Activated naive CD4-positive, alpha-beta T cell treated with anti-CD3 and anti-CD28 coated beads, Interleukin-2, amount 10 ng/mL, durations not matched to agents 7 days and 5 days (primary cell): ENCODE data around the gene POLE3.
"Not testable (repeated sequence)": the region's sequence is repeated elsewhere in the genome, so short reads cannot be mapped to it uniquely, and the experiment has no call there.

Experiments
- CTCF ChIA-PET: fragments of 350-600 bp; sonication (Branson Sonifier 250); formaldehyde crosslinking; loops from one replicate; lab custom pipeline; 2021; ENCODE audit warnings: antibody characterized with exemption; lab: Charles Lee
- DNase-seq: peaks from one replicate; pipeline ENCODE4 v3.0.0-alpha.2; 2020
- H3K27ac Mint-ChIP-seq: one replicate; pipeline ENCODE4 v1.8.0; 2021; ENCODE audit warnings: mild to moderate bottlenecking, moderate library complexity, mixed read lengths
- H3K27me3 Mint-ChIP-seq: one replicate; pipeline ENCODE4 v1.8.0; 2021; ENCODE audit warnings: mild to moderate bottlenecking, mixed read lengths
- H3K36me3 Mint-ChIP-seq: one replicate; pipeline ENCODE4 v1.8.0; 2021; ENCODE audit warnings: mixed read lengths
- H3K4me1 Mint-ChIP-seq: one replicate; pipeline ENCODE4 v1.8.0; 2021; ENCODE audit warnings: mixed read lengths
- H3K4me3 Mint-ChIP-seq: one replicate; pipeline ENCODE4 v1.8.0; 2021; ENCODE audit warnings: mild to moderate bottlenecking, moderate library complexity, mixed read lengths
- H3K9me3 Mint-ChIP-seq: one replicate; pipeline ENCODE4 v1.8.0; 2021; ENCODE audit warnings: mixed read lengths

POLE3 gene

DNA sequence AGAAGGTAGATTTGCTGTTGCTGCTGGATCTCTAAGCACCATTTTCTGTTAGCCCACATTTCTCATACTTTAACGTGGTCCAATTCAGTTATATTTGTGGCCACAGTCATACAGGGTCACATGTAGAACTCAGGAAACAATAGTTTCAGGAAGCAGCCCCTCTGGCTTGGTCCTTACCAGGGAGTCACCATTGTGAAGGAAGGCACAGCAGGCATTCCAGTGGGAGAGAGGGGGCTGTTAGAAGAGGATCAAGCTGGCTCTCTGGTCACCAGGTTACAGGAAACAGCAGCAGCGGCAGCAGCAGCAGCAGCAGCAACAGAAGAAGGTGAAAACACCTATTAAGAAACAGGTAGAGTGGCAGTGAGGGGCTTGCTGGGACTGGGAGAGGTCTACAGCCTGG is 14.6 kb upstream of the POLE3 start:
- H3K9me3 Mint-ChIP-seq, result no peaks in the 10 kb centered on the region
- peaks cover 30% of the 10 kb centered on the region for H3K27me3 Mint-ChIP-seq
- CTCF ChIA-PET, result no interaction called here
- H3K27ac Mint-ChIP-seq, result no peak overlapping the region
- H3K36me3 Mint-ChIP-seq, result no peaks in the 10 kb centered on the region
- DNase-seq, result no peak
- H3K4me3 Mint-ChIP-seq, result no peak overlapping the region
- no peaks in the 10 kb centered on the region for H3K4me1 Mint-ChIP-seq

DNA sequence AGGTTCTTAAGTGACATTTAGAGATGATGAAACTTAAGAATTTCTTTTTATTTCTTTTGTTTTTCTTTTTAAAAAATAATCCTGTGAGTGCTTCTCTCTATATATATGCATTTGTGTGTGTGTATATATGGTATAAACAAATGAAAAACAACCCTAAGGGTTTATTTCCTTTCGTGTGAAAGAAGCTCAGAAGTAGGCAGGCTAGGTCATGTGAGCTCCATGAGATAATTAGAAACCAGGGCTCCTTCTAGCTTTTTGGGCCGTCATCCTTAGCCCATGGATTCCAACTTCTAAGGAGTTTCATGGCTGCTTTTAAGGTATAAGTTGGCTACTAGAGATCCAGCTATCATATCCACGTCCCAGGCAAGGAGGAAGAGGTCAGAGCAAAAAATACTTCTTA is 11.3 kb upstream of the POLE3 start:
- no peak for DNase-seq
- Mint-ChIP-seq H3K36me3 (no peaks in the 10 kb centered on the region), H3K4me3 (no peak overlapping the region), H3K9me3 (no peaks in the 10 kb centered on the region), H3K27me3 (peaks cover 30% of the 10 kb centered on the region), H3K27ac (no peak overlapping the region), H3K4me1 (no peaks in the 10 kb centered on the region)
- CTCF ChIA-PET, result interaction anchor here (1.1 kb wide), 1 partner anchor 237 kb away, joined by 4 read pairs; no protein-coding TSS in a partner anchor

DNA sequence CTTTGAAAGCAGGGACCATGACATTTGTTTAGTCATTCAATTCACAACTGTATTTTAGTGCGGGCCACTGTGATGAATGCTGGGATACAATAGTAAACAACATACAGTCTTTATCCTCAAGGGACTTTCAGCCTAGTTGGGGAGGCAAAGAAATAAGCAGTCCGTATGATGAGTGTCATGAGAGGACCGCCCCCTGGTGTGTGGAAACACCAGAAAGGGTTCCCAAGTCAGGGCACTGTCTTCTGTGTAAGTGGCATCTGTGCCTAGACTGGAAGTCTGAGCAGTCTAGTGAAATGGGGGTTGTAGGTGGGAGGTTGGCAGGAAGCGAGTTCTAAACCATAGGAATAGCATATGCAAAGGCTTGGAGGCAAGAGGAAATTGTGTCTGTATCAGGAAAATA is 6.9 kb upstream of the POLE3 start:
- CTCF ChIA-PET, result no interaction called here
- Mint-ChIP-seq H3K27ac (no peak overlapping the region), H3K4me1 (no peaks in the 10 kb centered on the region), H3K36me3 (no peaks in the 10 kb centered on the region), H3K4me3 (no peak overlapping the region), H3K27me3 (no peaks in the 10 kb centered on the region), H3K9me3 (no peaks in the 10 kb centered on the region)
- DNase-seq, result no peak

DNA sequence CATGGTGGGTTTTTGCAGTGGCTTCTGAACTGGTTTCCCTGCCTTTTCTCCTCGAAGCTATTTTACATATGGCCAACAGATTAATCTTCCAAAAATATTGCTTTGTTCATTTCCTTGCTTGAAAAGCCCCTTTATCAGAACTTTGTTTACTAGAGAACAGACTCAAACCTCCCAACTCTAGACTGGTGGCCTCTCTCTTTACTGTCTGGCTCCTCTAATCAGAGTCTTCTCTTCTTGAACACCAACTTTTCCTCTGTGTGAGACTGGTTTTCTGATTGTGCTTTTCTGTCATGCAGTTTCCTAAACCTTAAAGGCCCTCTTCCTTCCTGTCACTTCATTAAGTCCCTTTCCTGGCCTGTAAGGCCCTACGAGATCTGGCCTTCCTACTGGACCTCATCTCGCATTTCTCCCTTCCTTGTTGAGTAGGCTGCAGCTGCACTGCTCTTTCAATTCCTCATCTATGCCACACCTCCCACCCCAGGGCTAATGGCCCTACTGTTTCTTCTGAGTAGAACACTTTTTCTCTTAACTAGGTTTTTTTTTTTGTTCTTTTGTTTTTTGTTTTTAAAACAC is 5.8 kb upstream of the POLE3 start:
- CTCF ChIA-PET, result interaction anchor here (1.0 kb wide), 1 partner anchor 107 kb away, joined by 3 read pairs; no protein-coding TSS in a partner anchor
- Mint-ChIP-seq H3K27ac (no peak overlapping the region), H3K9me3 (no peaks in the 10 kb centered on the region), H3K4me1 (peaks cover 5% of the 10 kb centered on the region), H3K4me3 (no peak overlapping the region), H3K36me3 (no peaks in the 10 kb centered on the region), H3K27me3 (no peaks in the 10 kb centered on the region)
- DNase-seq, result no peak

DNA sequence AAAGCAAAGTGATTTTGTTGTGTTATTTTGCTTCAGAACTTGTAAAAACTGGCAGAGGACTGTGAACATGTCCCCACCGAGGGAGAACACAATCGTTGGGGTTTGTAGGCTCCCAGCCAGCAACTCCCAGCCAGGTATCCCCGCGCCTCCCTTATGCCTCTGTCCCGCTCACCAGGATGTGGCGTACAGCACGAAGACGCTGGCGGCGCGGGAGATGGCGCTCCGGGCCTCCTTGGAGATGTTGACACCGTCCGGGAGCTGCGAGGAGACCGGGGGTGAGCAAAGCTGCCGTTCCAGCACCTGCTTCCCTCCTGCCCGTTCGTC is 630 bp downstream of the POLE3 start:
- Mint-ChIP-seq H3K27ac (peak overlapping the region; percentile 99), H3K36me3 (peaks cover 33% of the 10 kb centered on the region), H3K4me1 (peaks cover 39% of the 10 kb centered on the region), H3K27me3 (no peaks in the 10 kb centered on the region), H3K4me3 (peak overlapping the region; percentile 91), H3K9me3 (no peaks in the 10 kb centered on the region)
- DNase-seq, result no peak
- CTCF ChIA-PET, result interaction anchor here (0.8 to 2.8 kb wide), 8 partner anchors 9 to 180 kb away, joined by 3 to 13 read pairs (median 6); partner anchors contain the start of genes ALAD, CDC26 and PRPF4

DNA sequence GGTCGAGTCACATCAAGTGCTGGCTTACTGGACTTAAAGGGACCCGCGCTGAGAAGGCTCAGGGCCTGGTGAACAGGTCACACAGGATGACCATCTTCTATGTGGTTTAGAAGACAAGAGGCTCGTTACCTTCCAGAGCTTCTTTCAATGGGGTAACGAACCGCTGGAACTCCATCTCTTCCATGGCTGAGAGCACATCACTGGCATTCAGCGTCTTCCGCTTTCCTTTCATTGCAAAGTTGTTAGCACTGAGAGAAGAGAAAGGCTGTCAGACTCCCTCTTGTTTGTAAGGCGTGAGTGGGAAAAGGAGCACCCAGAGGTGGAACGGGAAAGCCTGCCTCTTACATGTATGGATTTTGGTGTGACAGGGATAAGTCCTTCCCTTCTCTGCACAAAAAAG is 994 bp downstream of the POLE3 start:
- Mint-ChIP-seq H3K4me1 (peaks cover 39% of the 10 kb centered on the region), H3K36me3 (peaks cover 33% of the 10 kb centered on the region), H3K9me3 (no peaks in the 10 kb centered on the region), H3K4me3 (peak overlapping the region; percentile 91), H3K27ac (peak overlapping the region; percentile 99), H3K27me3 (no peaks in the 10 kb centered on the region)
- CTCF ChIA-PET, result interaction anchor here (0.9 to 3.6 kb wide), 8 partner anchors 8 to 179 kb away, joined by 3 to 43 read pairs (median 10); partner anchors contain the start of genes ALAD, CDC26 and PRPF4
- DNase-seq, result no peak

DNA sequence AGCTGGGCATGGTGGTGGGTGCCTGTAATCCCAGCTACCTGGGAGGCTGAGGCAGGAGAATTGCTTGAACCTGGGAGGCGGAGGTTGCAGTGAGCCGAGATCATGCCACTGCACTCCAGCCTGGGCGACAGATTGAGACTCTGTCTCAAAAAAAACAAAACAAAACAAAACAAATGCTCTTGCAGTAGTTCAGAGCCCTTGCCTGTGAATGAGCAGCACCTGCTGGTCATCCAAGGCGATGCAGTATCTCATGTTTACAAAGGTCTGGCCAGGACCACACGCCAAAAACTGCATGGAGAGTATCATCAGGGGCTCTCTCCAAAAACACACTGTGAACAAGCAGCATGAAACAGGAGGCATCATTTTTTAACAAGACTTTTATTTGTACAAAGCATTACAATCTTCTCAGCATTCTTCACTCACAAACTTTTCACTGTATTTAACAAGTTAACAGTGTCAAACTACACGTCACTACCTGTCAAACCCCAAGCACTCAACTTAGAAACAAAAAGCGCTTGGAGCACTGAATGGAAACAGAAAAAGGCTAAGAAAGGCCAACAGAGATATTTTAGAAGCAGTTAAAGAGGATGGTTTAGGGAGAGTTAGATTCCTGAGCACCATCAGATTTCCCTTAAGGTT is 3.5 kb downstream of the POLE3 start:
- H3K27me3 Mint-ChIP-seq, H3K9me3 Mint-ChIP-seq: not testable (repeated sequence)
- CTCF ChIA-PET, result interaction anchor here (0.8 to 9.4 kb wide), 4 partner anchors 97 to 249 kb away, joined by 3 to 71 read pairs (median 28); partner anchors contain the start of genes CDC26 and PRPF4
- Mint-ChIP-seq H3K36me3 (peaks cover 33% of the 10 kb centered on the region), H3K4me3 (peak overlapping the region; percentile 16), H3K4me1 (peaks cover 39% of the 10 kb centered on the region), H3K27ac (peak overlapping the region; percentile 83)
- peak; percentile 79 for DNase-seq

DNA sequence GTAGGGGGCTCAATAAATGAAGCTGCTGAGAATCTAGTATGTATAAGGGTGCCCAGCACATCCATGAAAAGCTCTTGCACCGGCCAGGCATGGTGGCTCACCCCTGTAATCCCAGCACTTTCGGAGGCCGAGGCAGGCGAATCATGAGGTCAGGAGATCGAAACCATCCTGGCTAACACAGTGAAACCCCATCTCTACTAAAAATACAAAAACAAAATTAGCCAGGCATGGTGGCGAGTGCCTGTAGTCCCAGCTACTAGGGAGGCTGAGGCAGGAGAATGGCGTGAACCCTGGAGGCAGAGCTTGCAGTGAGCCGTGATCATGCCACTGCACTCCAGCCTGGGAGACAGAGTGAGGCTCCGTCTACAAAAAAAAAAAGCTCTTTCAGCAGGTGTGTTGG is 4.1 kb downstream of the POLE3 start:
- Mint-ChIP-seq H3K36me3 (peaks cover 33% of the 10 kb centered on the region), H3K27ac (peak overlapping the region; percentile 37), H3K4me1 (peaks cover 40% of the 10 kb centered on the region)
- CTCF ChIA-PET, result interaction anchor here (0.8 to 9.4 kb wide), 6 partner anchors 45 to 250 kb away, joined by 3 to 71 read pairs (median 9); partner anchors contain the start of genes CDC26 and PRPF4
- DNase-seq, H3K27me3 Mint-ChIP-seq, H3K4me3 Mint-ChIP-seq, H3K9me3 Mint-ChIP-seq: not testable (repeated sequence)

DNA sequence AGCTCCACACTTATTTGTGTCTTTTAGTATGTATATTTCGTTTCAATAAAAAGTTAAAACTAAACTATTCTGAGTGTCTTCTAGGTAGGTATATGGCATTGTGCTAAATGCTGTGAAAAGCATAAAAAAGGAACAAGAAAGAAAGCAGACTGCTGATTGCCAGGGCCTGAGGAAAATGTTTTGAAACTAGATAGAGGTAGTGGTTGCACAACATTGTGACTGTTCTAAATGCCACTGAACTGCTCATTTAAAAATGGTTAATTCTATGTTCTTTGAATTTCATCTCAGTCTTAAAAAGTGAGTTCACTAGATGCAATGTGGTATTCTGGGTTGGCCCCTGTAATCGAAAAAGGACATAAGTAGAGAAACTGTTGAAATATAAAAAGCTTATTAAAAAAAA is 6.8 kb downstream of the POLE3 start:
- no peak overlapping the region for H3K27ac Mint-ChIP-seq
- H3K4me1 Mint-ChIP-seq, result peaks cover 45% of the 10 kb centered on the region
- H3K27me3 Mint-ChIP-seq, result peaks cover 3% of the 10 kb centered on the region
- CTCF ChIA-PET, result interaction anchor here (0.6 to 9.4 kb wide), 10 partner anchors 17 to 252 kb away, joined by 3 to 71 read pairs (median 3); no protein-coding TSS in a partner anchor
- H3K36me3 Mint-ChIP-seq, result peaks cover 17% of the 10 kb centered on the region
- DNase-seq, result no peak
- no peak overlapping the region for H3K4me3 Mint-ChIP-seq
- no peaks in the 10 kb centered on the region for H3K9me3 Mint-ChIP-seq

DNA sequence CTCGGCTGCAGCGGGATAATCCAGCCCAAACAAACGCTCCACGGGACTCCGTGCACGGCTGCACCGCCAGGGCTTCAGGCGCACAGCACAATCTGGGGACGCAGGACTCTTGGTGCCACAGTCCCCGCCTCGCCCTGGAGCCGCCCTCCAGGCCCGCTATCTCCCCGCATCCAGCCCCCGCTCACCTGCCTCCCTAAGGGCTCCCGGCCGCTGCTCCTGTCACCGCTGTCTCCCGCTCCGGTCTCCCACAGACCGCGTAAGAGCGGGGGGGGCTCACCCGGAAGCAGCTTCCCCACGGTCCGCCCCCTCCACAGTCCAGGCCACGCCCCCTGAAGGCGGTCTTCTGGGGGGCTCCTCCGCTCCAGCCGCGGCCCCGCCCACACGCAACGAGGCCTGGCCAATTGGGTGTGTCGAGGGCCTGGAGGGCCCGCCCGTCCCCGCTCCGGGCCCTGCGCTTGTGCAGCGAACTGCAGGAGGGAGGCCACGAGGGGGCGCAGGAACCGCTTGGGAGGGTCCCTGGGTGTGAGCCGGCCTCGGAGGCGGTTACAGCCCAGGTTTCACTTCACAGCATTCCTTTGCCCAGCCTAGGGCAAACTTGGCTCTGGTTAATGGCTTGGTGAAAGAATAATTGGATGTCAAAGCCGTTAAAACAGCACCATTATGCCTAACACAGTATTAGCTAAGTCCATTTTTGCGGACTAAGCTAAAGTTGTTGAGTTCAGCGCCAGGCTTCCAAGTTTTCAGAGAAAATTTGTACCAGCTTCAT is 9.3 kb downstream of the POLE3 start, which contains the start of gene ALAD:
Gene ALAD (minus strand): TSS at position 258 of the 766 bp plus-strand sequence. CDS start 7,725 bp downstream, outside the sequence.
- no peaks in the 10 kb centered on the region for H3K9me3 Mint-ChIP-seq

DNA sequence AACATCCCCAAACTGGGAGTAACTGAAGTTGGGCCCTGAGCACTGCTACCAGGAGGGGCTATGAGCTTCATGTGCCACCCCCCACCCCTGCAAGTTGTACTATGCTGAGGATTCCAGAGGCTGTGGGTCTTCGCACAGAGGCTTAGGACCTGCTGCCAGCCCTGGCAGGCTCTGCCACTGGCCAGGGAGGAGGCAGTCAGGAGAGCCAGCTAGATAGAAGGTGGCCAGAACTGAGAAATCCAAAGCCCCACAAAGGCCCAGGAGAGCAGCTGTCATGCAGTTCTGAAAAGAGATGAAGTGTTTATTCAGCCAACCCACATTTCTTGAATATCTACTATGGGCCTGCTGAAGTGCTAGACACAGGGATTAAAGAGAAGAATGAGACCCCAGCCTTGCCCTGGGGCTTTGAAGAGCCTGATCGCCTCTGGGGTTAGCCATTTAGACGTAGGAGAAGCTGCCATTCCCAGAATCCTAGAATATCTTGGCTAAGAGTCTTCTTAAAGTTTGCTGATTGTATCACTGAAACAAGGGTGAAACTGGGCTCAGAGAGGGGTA is 10.8 kb downstream of the POLE3 start:
- Mint-ChIP-seq H3K36me3 (peaks cover 5% of the 10 kb centered on the region), H3K9me3 (no peaks in the 10 kb centered on the region), H3K4me1 (peaks cover 26% of the 10 kb centered on the region), H3K27me3 (peaks cover 3% of the 10 kb centered on the region), H3K4me3 (peak overlapping the region; percentile 94), H3K27ac (no peak overlapping the region)
- no peak for DNase-seq
- CTCF ChIA-PET, result interaction anchor here (1.3 to 9.4 kb wide), 6 partner anchors 9 to 256 kb away, joined by 3 to 71 read pairs (median 8); partner anchors contain the start of genes CDC26 and PRPF4

More for the DNA sequence above, 9.3 kb downstream of the POLE3 start, which contains the start of gene ALAD:
- H3K27me3 Mint-ChIP-seq, result peaks cover 3% of the 10 kb centered on the region
- peak within 1 kb of the TSS; percentile 83 for H3K27ac Mint-ChIP-seq
- CTCF ChIA-PET, result interaction anchor here (0.7 to 9.4 kb wide), 21 partner anchors 9 to 255 kb away, joined by 3 to 71 read pairs (median 4); partner anchors contain the start of genes BSPRY, C9orf43, CDC26 and POLE3
- H3K36me3 Mint-ChIP-seq, result peaks cover 5% of the 10 kb centered on the region
- H3K4me1 Mint-ChIP-seq, result peaks cover 26% of the 10 kb centered on the region
- peak; percentile 99 for DNase-seq
- H3K4me3 Mint-ChIP-seq, result peak within 1 kb of the TSS; percentile 94

DNA sequence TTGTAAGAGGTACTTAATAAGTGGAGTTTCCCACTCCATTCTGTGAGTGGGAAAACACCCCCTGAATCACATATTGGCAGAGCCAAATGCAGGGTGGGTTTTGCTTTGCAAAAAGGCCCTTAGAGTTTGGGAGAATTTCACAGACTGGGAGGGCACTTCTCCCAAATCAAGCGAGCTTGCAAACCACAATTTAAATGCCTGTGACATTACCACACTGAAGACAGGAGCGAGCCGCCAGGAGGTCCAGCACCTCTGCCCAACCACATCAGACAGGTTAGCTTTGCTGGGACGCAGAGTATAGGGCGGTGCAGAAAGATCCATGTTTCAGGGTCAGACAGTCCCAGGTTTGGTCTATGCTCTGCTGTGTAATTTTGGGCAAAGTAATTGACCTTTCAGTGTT is 11.7 kb downstream of the POLE3 start:
- DNase-seq, result no peak
- peaks cover 5% of the 10 kb centered on the region for H3K36me3 Mint-ChIP-seq
- H3K9me3 Mint-ChIP-seq, result no peaks in the 10 kb centered on the region
- CTCF ChIA-PET, result interaction anchor here (1.3 to 9.4 kb wide), 3 partner anchors 9 to 257 kb away, joined by 4 to 71 read pairs (median 8); no protein-coding TSS in a partner anchor
- peaks cover 3% of the 10 kb centered on the region for H3K27me3 Mint-ChIP-seq
- H3K4me1 Mint-ChIP-seq, result peaks cover 26% of the 10 kb centered on the region
- no peak overlapping the region for H3K27ac Mint-ChIP-seq
- H3K4me3 Mint-ChIP-seq, result peak overlapping the region; percentile 94

DNA sequence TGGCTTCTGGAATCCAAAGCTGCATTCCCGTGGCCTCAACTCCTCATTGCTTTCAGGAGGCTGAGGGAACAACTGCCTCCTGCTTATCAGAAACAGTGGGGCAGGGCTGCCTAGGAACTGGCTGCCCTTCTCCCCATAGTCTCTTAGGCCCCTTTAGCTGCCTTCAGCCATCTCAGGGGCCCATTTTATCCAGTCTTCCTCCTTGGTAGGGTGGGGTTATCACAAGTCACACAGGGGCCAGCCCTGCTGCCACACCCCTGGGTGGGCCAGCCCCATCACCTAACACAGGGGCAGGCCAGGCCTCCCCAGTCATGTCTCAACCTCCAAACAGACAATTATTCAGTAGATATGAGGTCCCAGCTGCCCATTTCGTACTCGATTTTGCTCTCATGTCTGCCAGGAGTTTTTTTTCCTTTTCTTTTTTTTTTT is 13.3 kb downstream of the POLE3 start:
- Mint-ChIP-seq H3K4me1 (peaks cover 26% of the 10 kb centered on the region), H3K27me3 (peaks cover 3% of the 10 kb centered on the region), H3K4me3 (no peak overlapping the region), H3K27ac (no peak overlapping the region), H3K9me3 (no peaks in the 10 kb centered on the region), H3K36me3 (peaks cover 9% of the 10 kb centered on the region)
- CTCF ChIA-PET, result interaction anchor here (1.3 kb wide), 1 partner anchor 185 kb away, joined by 3 read pairs; no protein-coding TSS in a partner anchor
- DNase-seq, result no peak
